ENCODE measurements around the gene GOLGB1.

Gene GOLGB1

GRCh38 chr3:121629601-121630000 is 119.9 kb downstream of the GOLGB1 start:
- DNase-seq: no peak

- DNase-seq: no peak
Observed at GRCh38 chr3:121627622-121628021, 121.9 kb downstream of the GOLGB1 start.

GRCh38 chr3:121627211-121627610 is 122.3 kb downstream of the GOLGB1 start:
- no peak for DNase-seq

GRCh38 chr3:121626495-121626894 is 123.0 kb downstream of the GOLGB1 start:
- DNase-seq: no peak

- no peak for DNase-seq
Observed at GRCh38 chr3:121624147-121624899, 125.2 kb downstream of the GOLGB1 start.

GRCh38 chr3:121621491-121621890 is 128.1 kb downstream of the GOLGB1 start:
- no peak for DNase-seq

- no peak for DNase-seq
Observed at GRCh38 chr3:121619691-121620090, 129.8 kb downstream of the GOLGB1 start.
